Left cardiac atrium (tissue), 4 donors: ENCODE measurements around the gene CLPTM1L. TPM values are rescaled to one million over a fixed set of nuclear protein-coding genes. Genes with fewer than 3 reads are reported as not detected.
A peak's percentile ranks its signal among the peaks of the same experiment; 100 is the strongest.
"Not testable (repeated sequence)": the region's sequence is repeated elsewhere in the genome, so short reads cannot be mapped to it uniquely, and the experiment has no call there.

Experiments used
- ATAC-seq, 2 donors: fragments of 200-7000 bp; cut with Tn5 transposase; one replicate each; pipeline ENCODE4 v1.9.1; 2020; ENCODE audit warnings: mild to moderate bottlenecking in 2 of 2, moderate library complexity in 2 of 2
- DNase-seq: peaks from one replicate; pipeline ENCODE4 v3.0.0-alpha.2; 2020
- intact Hi-C, 2 donors: fragments of 100-400 bp; cut with DNase I; formaldehyde crosslinking; loops; one replicate each; pipeline versions ENCODE4 v1.14.1 to v1.15.1; 2022 to 2023
- total RNA-seq, 2 donors: library from RNA; stranded (reverse); fragmentation: NEBNext Ultra II Directional; extraction: Animal tissue kit (Norgen Biotek cat#: 25700); gene quantifications; one replicate each; pipeline ENCODE4 v1.2.1, GENCODE V29; 2021
- donor health status: DM: no; HTN: yes; CAD: no.
- donor health status: DM: no; HTN: yes; CAD: no; lungs with severe emphysema.
- donor health status: DM: yes; HTN: yes; CAD: no.
- donor health status: Dilated cardiomyopathy.

Gene CLPTM1L
- total RNA-seq, 2 donors from 2014 or later, result 46.6 to 51.7 TPM

DNA sequence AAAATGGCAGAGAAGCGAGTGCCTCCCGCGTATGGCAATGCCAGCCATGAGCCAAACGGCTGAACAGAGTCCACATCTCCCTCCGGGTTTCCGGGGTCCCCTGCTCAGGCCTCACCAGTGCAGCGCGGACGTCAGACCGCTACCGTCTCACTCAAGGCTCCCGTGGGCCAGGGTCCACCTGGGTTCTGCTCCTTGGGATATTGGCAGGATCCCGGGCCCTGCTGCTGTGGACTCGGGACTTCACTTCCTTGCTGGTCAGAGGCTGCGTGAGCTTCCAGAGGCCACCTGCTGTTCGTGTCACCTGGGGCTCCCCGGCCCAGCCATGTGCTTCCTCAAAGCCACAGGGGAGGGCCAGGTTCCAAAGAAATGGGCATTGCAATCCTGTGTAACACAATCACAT is 38.4 kb upstream of the CLPTM1L start:
- ATAC-seq (no peak), DNase-seq (no peak)
- intact Hi-C loops, result loop anchor here in 1 of 2 donors (10.0 kb wide), 1 partner anchor 261 kb away; no protein-coding TSS in a partner anchor

DNA sequence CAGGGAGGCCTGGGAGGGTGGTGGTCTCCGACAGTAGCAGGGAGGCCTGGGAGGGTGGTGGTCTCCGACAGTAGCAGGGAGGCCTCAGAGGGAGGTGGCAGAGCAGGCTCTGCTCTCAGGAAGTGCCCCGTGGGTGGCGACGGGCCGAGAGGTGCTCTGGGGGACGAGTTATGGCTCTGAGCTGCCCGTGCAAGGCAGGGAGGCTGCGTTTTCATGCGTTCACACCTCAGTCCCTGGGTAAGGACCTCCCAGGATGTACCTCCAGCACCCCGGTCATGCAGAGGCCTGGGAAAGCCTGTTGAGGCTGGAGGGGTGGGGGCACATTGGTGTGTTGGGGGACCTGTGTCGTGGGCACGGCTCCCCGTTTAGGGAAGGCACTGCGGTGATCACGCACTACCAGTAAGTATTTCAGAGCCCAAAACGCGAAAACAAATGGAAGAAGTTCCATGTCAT is 37.4 kb upstream of the CLPTM1L start:
- intact Hi-C loops, result loop anchor here in 1 of 2 donors (10.0 kb wide), 1 partner anchor 263 kb away; no protein-coding TSS in a partner anchor
- ATAC-seq (no peak), DNase-seq (no peak)

DNA sequence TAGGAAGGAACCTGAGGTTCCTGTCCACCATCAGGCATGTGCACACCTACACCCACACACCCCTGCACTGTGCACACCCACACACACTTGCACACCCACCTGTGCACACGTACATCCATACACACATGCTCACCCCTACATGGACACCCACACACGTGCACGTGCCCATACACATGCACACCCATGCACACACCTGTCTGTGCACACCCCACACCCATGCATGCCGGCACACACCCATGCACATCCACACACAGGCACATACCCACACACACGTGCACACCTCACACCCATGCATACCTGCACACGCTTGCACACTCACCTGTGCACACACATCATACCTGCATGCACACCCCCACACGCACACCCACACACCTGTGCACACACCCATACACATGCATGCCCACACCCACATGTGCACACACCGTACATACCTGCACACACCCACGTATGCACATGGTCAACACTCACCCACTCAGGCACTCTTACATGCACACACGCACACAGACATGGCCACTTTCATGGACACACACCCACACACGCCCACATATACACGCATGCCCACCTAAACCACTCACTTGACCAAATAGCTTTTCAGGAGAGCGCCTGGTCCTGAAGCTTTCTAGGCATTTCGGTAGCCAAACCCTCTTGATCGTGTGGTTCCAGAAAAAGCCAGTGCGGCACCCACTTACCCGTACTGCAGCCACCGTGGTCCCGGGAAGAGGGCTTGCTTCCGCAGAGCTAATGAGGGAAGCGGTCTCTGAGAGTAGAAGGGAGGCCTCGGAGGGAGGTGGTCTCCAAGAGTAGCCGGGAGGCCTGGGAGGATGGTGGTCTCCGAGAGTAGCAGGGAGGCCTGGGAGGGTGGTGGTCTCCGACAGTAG is 36.7 kb upstream of the CLPTM1L start:
- ATAC-seq, result no peak
- intact Hi-C loops, result loop anchor here in 1 of 2 donors (10.0 kb wide), 1 partner anchor 263 kb away; no protein-coding TSS in a partner anchor

DNA sequence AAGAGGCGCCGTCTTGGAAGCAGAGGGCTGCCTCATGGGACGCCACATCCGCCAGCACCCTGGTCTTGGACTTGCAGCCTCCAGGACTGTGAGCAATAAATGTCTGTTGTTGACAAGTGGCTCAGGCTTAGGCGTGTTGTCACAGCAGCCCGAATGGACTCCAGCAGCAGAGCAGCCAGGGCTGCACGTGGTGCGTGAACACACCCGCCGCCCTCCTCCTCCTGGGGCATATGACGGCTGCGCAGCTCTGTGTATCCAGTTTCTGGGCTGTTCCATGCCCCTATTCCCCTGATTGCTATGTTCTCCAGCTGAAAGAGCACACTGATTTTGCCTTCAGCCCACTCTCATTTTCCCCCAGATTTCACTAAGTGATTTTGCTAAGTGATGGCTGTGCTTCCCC is 36.0 kb upstream of the CLPTM1L start:
- no peak for ATAC-seq
- DNase-seq, result no peak
- intact Hi-C loops, result loop anchor here in 1 of 2 donors (10.0 kb wide), 1 partner anchor 264 kb away; no protein-coding TSS in a partner anchor

More for the DNA sequence above, 36.7 kb upstream of the CLPTM1L start:
- DNase-seq, result no peak

DNA sequence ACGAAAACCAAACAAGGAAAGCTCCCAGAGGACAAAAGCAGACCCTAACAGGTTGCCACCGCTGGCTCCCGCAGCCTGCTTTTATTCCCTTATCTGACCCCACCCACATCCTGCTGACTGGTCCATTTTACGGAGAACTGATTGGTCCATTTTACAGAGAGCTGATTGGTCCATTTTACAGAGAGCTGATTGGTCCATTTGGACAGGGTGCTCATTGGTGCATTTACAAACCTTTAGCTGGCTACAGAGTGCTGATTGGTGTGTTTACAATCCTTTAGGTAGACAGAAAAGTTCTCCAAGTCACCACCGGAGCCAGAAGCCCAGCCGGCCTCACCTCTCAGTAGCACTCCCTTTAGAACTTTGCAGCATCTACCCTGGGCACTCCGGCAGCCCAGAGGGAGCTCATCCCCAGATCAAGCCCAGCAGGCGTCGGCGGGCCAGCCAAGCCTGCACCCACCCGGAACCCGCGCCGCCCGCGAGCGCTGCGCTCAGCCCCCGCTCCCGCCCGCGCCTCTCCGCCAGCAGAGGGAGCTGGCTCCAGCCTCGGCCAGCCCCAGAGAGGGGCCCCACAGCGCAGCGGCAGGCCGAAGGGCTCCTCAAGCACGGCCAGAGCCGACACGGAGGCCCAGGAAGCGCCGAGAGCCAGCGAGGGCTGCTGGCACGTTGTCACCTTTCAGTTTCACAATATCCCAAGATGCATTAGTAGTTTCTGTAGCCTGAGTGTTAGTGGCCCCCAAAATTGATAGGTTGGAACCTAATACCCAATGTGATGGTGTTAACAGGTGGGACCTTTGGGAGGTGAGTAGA is 35.3 kb upstream of the CLPTM1L start:
- DNase-seq (peak; percentile 52), ATAC-seq (peak; percentile 83 to 90)
- intact Hi-C loops, result loop anchor here in 1 of 2 donors (10.0 kb wide), 1 partner anchor 265 kb away; no protein-coding TSS in a partner anchor

DNA sequence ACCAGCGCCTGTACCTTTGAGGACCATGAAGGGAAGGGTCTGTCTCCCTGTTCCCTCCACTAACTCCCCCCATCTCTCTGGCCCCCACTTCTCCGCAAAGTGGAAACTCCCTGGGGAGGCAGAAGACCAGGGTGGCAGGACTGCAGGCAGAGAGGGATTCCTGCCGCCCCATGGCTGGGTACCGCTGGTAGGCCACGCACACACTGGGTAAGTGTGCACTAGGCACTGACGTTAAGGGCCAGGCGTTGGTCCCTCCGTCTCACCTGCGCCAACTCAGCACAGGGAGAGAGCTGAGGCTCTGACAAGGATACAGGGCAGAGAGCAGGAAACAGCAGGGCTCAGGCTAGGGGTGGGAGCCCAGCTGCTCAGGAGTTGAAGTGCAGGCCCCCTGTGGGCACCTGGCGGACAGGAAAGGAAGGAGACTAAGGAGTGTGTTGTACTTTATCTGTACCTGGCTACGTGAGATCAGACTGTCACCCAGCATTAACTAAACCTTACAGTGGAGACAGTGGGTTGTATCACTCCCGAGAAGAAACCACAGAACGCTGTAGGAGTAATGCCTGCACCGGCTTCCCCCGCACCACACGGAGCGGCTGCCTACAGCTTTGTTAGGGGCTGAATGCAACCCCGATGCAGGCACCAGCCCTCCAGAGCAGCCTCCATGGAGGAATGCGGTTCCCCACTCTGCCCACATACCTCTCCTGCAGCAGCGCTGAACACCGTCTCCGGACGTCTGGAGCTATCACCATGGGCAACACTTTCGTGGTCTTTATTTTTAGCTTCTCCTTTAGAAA is 34.2 kb upstream of the CLPTM1L start:
- intact Hi-C loops, result loop anchor here in 1 of 2 donors (10.0 kb wide), 1 partner anchor 276 kb away; no protein-coding TSS in a partner anchor
- ATAC-seq, result no peak

DNA sequence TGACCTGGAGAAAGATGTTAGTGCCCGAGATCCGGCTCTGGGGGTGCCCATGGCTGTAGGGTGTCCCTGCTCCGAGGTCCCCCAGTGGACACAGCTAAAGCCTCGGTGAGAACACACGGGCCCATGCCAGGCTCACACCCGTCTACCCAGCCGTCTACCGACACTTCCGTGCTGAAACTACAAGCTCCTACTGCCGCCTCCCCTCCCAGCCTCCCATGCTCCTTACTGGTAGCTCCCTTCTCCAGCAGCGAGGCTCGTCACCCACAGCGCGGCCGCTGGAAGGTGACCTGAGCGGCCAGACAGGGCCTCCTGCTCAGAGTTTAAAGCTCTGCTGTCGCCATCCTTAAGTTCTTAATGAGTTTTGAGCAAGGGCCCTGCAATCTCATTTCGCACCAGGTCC is 33.2 kb upstream of the CLPTM1L start:
- intact Hi-C loops, result loop anchor here in 1 of 2 donors (10.0 kb wide), 1 partner anchor 277 kb away; no protein-coding TSS in a partner anchor
- DNase-seq, result no peak
- no peak for ATAC-seq

More for the DNA sequence above, 34.2 kb upstream of the CLPTM1L start:
- DNase-seq, result no peak

DNA sequence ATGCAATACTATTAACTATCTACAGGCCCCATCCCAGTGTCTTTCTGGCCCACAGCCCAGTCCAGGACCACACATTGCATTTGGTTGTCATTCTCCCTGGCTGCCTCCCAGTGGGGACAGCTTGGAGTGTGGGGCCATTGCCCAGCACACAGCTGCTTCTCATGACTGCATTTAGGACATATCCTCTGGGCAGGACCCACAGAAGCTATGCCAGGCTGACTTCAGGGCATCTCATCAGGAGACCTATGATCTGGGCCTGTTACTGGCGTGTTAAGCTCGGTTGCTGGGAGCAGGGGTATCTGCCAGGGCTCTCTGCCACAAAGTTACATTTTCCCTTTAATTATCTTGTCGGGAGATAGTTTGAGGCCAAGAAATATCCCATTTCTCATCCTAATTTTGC is 32.1 kb upstream of the CLPTM1L start:
- intact Hi-C loops, result loop anchor here in 1 of 2 donors (10.0 kb wide), 1 partner anchor 278 kb away; no protein-coding TSS in a partner anchor
- DNase-seq, result no peak
- ATAC-seq, result no peak

DNA sequence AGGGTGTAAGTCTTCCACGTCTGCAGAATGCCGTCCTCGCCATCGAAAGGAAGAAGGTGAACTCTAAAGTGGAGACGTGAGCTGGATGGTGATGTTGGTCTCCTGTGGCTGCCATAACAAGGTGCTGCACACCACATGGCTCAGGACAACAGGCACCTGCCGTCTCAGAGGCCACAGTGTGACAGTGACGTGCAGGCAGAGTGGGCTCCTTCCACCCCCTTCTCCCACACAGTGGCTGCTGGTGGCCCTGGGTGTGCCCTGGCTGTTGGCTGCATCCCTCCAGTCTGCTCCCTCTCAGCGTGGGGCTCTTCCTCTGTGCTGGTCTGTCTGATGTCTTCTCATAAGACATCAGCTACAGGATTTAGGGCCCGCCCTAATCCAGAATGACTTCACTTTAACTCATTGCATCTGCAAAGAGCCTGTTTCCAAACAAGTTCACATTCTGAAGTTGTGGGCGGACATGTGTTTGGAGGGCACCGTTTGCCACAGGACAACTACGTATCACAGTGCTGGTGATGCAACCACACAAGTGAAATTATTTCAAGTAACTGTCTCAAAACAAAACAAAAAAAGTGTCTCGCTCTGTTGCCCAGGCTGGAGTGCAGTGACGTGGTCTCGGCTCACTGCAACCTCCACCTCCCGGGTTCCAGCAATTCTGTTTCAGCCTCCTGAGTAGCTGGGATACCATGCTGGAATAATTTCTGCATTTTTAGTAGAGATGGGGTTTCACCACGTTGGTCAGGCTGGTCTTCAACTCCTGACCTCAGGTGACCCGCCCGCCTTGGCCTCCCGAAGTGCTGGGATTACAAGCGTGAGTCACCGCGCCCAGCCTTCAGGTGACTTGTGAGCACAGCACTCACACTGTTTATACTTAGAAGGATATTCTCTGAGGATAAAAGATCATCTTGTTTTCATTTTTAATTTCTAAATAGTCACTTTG is 31.2 kb upstream of the CLPTM1L start:
- no peak for ATAC-seq
- intact Hi-C loops, result loop anchor here in 1 of 2 donors (10.0 kb wide), 1 partner anchor 279 kb away; no protein-coding TSS in a partner anchor
- DNase-seq, result no peak

DNA sequence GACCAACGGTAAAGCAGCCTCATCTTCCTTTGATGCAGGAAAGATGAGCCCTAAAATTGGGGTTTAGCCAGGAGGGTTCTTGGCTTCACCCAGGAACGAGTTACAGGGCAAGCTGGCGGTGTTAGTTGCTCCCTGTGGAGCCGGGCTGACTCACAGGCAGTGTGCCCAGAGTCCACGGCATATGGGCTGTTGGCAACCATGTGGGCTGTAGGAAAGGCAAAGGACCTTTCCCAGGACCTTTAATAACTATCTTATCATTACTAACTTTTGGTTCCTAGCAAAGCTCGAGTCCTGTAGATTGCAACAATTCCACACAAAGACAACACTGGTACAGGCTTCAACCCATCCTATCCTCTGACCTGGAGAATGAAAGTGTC is 29.8 kb upstream of the CLPTM1L start:
- ATAC-seq (no peak), DNase-seq (no peak)
- intact Hi-C loops, result loop anchor here in 1 of 2 donors (10.0 kb wide), 1 partner anchor 280 kb away; no protein-coding TSS in a partner anchor

DNA sequence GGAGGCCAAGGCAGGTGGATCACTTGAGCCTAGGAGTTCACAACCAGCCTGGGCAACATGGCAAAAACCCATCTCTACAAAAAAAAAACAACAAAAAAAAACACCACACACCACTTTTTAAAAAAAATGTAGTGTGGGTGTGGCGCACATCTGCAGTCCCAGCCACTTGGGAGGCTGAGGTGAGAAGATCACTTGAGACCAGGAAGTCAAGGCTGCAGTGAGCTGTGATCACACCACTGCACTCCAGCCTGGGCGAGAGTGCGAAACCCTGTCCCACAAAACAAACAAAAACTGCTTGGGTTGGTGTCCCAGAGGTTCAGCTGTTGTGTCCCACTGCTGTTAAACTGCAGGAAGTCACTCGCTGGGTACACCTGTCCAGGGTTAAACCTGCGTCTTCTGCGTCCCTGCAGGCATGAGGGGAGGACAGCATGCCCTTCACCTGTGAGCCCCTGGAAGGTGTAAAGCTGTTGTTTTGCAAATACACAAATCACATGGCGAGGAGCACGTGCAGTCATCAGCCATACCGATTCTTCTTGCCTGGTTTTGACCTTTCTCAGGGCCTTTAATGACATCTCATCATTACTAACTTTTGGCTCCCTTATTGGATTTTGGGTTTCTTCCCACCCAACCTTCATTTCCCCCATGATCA is 29.3 kb upstream of the CLPTM1L start:
- intact Hi-C loops, result loop anchor here in 1 of 2 donors (10.0 kb wide), 1 partner anchor 281 kb away; no protein-coding TSS in a partner anchor
- ATAC-seq (no peak), DNase-seq (no peak)

DNA sequence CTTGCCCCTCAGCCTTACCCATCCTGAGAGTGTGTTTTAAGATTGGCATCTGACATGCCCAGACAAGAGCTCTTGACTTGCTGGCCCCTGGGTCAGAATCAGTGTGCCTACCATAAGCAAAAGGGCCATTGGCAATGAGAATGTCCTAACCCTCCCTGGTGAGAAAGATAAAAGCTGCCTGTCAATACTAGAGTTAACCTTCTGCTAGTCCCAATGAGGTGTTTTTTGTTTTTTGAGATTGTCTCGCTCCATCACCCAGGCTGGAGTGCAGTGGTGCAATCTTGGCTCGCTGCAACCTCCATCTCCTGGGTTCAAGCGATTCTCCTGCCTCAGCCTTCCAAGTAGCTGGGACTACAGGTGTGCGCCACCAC is 27.1 kb upstream of the CLPTM1L start:
- intact Hi-C loops, result loop anchor here in 1 of 2 donors (10.0 kb wide), 1 partner anchor 283 kb away; no protein-coding TSS in a partner anchor
- not testable (repeated sequence) for DNase-seq, ATAC-seq

DNA sequence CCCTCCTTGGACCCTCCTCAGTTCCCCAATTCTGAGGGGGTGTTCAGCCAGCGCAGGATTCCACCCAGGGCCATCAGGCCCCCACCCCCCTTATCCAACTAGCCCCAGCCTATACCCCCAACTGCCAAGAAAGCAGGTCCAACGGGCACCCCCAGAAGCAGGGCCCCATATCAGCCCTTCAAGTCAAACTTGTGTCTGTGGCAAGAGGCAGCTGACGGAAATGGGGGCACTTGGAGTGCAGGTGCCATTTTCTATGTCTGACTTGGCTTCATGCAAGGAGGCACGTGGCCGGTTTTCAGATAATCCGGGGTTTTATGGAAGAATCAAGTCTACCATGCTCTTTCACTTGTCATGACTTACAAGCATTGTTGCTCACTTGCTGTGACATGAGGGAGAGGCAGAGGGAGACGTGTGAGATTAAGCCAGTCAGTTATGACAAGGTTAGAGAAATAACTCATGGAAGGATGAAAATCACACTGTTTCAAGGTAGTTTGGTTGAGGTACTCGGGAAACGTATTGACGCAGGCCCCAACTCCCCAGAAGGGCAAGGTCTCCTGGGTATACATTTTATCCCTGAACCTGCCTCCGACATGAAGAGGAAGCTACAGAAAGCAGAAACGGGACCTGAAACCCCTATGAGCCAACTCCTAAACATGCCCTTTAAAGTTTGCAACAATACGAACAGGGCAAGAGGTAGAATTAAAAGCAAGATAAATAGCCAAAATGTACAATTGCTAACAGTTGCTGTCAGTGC is 26.5 kb upstream of the CLPTM1L start:
- no peak for ATAC-seq

DNA sequence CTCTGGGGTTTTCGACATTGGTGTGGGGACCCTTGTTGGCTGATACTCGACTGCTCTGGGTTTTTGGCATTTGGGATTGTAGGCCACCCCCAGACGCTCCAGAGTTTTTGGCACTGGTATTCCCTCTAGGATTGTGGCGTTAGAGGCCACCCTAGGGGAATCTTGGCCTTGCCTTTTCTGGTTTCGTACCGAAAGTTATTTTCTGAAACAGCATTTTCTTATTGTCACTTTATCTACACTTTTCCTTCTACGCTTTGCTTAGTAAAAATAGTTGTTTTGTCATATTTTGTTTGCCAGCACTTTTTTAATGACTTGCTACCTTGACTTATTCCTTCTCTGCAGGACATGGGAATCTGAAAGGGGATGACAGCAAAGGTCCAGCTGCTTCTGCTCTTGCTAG is 25.1 kb upstream of the CLPTM1L start:
- no peak for ATAC-seq
- intact Hi-C loops, result loop anchor here in 1 of 2 donors (10.0 kb wide), 1 partner anchor 285 kb away; no protein-coding TSS in a partner anchor
- no peak for DNase-seq

More for the DNA sequence above, 26.5 kb upstream of the CLPTM1L start:
- no peak for DNase-seq
- intact Hi-C loops, result loop anchor here in 1 of 2 donors (10.0 kb wide), 1 partner anchor 283 kb away; no protein-coding TSS in a partner anchor

DNA sequence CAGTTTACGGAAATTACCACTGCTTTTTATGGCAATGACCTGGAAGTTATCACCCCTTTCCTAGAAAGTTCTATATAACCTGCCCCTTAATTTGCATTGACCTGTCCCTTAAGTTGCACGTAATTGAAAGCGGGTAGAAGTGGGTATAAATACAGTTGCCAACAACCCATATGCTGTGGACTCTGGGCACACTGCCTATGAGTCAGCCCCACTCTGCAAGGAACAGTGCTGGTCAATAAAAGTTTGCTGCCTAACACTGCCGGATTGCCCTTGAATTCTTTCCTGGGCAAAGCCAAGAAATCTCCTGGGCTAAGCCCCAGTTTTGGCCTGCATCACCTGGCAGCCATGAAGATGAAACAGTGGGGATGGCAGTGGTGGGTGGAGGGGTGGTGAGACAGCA is 23.9 kb upstream of the CLPTM1L start:
- ATAC-seq (no peak), DNase-seq (no peak)
- intact Hi-C loops, result no loop called here

DNA sequence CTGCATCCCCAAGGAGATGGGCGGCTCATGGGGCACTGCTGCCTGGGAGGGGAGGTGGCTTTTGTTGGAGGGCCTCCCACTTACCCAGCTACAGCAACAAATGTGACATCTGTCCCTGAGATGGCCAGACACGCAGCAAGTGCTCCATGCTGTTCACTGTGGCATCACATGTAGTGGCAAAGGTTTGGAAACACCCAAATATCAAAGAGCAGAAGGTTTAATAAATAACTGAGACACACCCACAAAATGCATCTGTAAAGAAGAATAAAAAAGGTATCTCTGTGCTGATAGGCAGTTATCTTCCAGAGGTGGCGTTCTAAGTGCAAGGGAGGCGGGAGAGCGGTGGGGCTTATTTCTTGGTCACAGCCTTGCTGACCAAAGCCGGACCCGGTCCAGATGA is 23.3 kb upstream of the CLPTM1L start:
- DNase-seq, result no peak
- intact Hi-C loops, result no loop called here
- ATAC-seq, result no peak
